Cardiac muscle cell (in vitro differentiated cells and primary cell): ENCODE measurements around the gene NAV1. TPM values are rescaled to one million over a fixed set of nuclear protein-coding genes. Genes with fewer than 3 reads are reported as not detected.

Source experiments
- DNase-seq, 2 donors: peaks; one replicate each; pipeline versions ENCODE4 v3.0.0 to v3.0.0-alpha.2; 2010 to 2017; ENCODE audit warnings: low read depth in 1 of 2, low spot score in 1 of 2
- H3K27ac ChIP-seq: fragments of 200-600 bp; sonication (generic); 2 replicates; pipeline ENCODE4 v1.5.1; 2016
- H3K27me3 ChIP-seq: fragments of 200-600 bp; sonication (generic); 2 replicates; pipeline ENCODE4 v1.6.0; 2016; ENCODE audit warnings: control low read depth
- H3K36me3 ChIP-seq: fragments of 200-600 bp; sonication (generic); 2 replicates; pipeline ENCODE4 v1.5.1; 2016; ENCODE audit warnings: control low read depth
- H3K4me1 ChIP-seq: fragments of 200-600 bp; sonication (generic); 2 replicates; pipeline ENCODE4 v1.8.1; 2017; ENCODE audit warnings: low read depth, mild to moderate bottlenecking, mixed run types
- H3K4me3 ChIP-seq: fragments of 200-600 bp; sonication (generic); 2 replicates; pipeline ENCODE4 v1.5.1; 2016; ENCODE audit warnings: mild to moderate bottlenecking
- H3K9me3 ChIP-seq: fragments of 200-600 bp; sonication (generic); 2 replicates; pipeline ENCODE4 v1.5.1; 2017; ENCODE audit warnings: low read depth, mild to moderate bottlenecking, control low read depth
- polyA plus RNA-seq: library from polyadenylated mRNA; unstranded; fragments of >200 nt; fragmentation: Nextera tagmentation; extraction: Ambion mirVana; gene quantifications from 2 replicates; pipeline ENCODE4 v1.2.1, GENCODE V29; 2016
- total RNA-seq: library from RNA; depleted of rRNA; stranded (reverse); fragments of >200 nt; gene quantifications from 2 replicates; pipeline ENCODE4 v1.2.3, GENCODE V29; 2016
- TF ChIP-seq, protein P1 (sequence below): IDR thresholded peaks from 2 replicates; pipeline ENCODE4 v1.5.1; 2012; ENCODE audit warnings: low read depth, mild to moderate bottlenecking, low read length

Gene NAV1
- total and polyA plus RNA-seq, 2 experiments from 2014 or later, result 99.0 to 151 TPM

GRCh38 chr1:201563941-201564340 lies 25.0 kb downstream of the NAV1 start:
- Histone ChIP-seq H3K27ac (no peak overlapping the region), H3K9me3 (no peaks in the 10 kb centered on the region), H3K4me1 (no peaks in the 10 kb centered on the region), H3K4me3 (no peak overlapping the region), H3K36me3 (no peaks in the 10 kb centered on the region), H3K27me3 (no peaks in the 10 kb centered on the region)
- no peak for DNase-seq
- TF ChIP-seq, protein P1, sequence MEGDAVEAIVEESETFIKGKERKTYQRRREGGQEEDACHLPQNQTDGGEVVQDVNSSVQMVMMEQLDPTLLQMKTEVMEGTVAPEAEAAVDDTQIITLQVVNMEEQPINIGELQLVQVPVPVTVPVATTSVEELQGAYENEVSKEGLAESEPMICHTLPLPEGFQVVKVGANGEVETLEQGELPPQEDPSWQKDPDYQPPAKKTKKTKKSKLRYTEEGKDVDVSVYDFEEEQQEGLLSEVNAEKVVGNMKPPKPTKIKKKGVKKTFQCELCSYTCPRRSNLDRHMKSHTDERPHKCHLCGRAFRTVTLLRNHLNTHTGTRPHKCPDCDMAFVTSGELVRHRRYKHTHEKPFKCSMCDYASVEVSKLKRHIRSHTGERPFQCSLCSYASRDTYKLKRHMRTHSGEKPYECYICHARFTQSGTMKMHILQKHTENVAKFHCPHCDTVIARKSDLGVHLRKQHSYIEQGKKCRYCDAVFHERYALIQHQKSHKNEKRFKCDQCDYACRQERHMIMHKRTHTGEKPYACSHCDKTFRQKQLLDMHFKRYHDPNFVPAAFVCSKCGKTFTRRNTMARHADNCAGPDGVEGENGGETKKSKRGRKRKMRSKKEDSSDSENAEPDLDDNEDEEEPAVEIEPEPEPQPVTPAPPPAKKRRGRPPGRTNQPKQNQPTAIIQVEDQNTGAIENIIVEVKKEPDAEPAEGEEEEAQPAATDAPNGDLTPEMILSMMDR, result no peak

- no peaks in the 10 kb centered on the region for H3K27me3 ChIP-seq
- H3K9me3 ChIP-seq, result no peaks in the 10 kb centered on the region
- H3K27ac ChIP-seq, result no peak overlapping the region
- TF ChIP-seq, protein P1, result no peak
- no peaks in the 10 kb centered on the region for H3K4me1 ChIP-seq
- no peak for DNase-seq
- no peak overlapping the region for H3K4me3 ChIP-seq
- H3K36me3 ChIP-seq, result no peaks in the 10 kb centered on the region
Observed at GRCh38 chr1:201565024-201565730, 26.2 kb downstream of the NAV1 start.

DNA sequence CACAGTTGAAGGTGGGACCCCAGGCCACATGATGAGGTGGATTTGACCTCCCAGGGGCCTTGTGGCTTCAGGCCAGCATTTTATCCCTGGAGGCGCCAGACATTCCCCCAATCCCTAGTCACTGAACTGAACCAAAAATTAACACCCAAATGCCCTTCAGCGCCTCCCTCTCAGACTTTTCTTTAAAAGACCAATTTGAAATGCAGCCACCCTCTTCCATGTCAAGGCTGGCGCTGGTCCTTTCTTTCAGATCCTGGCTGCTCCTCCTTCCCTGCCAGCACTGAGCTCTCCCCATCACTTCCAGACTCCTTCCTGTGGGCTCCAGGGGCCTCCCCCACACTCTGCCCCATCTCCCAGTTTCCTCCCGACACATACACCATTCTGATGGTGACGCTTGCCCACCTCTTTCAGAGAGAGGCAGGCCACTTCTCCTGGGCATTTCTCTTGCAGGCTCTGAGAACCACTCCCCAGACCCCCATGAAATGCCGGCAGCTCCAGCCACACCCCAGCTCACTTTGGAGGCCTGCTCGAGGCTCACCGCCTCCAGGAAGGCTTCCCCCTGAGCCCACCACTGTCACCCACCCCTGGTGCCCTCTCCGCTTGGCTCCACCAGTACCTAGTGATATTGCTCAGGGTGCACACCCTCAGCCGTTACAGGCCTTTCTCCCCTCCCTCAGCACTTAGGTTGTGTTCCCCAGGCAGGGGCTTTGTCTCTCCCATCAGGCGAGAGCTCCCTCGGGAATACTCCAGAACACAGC lies 27.0 kb downstream of the NAV1 start:
- Histone ChIP-seq H3K27ac (no peak overlapping the region), H3K27me3 (no peaks in the 10 kb centered on the region)

DNA sequence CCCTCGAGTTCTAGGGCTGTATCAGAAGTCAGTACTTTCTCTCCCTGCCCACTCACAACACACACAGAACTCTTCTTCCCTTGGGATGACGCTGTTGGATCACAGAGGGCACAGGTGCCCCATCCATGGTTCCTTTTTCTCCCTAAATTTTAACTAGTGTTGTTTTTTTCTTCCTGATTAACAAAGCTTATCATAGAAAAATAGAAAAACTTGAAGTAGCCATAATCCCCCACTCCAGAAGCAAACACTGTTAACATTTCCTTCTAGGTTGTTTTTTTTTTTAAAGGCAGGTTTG lies 27.5 kb downstream of the NAV1 start:
- no peaks in the 10 kb centered on the region for H3K9me3 ChIP-seq
- no peak overlapping the region for H3K4me3 ChIP-seq
- no peaks in the 10 kb centered on the region for H3K4me1 ChIP-seq
- DNase-seq, result no peak
- H3K27me3 ChIP-seq, result no peaks in the 10 kb centered on the region
- H3K36me3 ChIP-seq, result no peaks in the 10 kb centered on the region
- TF ChIP-seq, protein P1, result no peak
- no peak overlapping the region for H3K27ac ChIP-seq

More for the DNA sequence above, 27.0 kb downstream of the NAV1 start:
- TF ChIP-seq, protein P1, result no peak
- no peak overlapping the region for H3K4me3 ChIP-seq
- DNase-seq, result no peak
- H3K4me1 ChIP-seq, result no peaks in the 10 kb centered on the region
- H3K9me3 ChIP-seq, result no peaks in the 10 kb centered on the region
- H3K36me3 ChIP-seq, result no peaks in the 10 kb centered on the region

DNA sequence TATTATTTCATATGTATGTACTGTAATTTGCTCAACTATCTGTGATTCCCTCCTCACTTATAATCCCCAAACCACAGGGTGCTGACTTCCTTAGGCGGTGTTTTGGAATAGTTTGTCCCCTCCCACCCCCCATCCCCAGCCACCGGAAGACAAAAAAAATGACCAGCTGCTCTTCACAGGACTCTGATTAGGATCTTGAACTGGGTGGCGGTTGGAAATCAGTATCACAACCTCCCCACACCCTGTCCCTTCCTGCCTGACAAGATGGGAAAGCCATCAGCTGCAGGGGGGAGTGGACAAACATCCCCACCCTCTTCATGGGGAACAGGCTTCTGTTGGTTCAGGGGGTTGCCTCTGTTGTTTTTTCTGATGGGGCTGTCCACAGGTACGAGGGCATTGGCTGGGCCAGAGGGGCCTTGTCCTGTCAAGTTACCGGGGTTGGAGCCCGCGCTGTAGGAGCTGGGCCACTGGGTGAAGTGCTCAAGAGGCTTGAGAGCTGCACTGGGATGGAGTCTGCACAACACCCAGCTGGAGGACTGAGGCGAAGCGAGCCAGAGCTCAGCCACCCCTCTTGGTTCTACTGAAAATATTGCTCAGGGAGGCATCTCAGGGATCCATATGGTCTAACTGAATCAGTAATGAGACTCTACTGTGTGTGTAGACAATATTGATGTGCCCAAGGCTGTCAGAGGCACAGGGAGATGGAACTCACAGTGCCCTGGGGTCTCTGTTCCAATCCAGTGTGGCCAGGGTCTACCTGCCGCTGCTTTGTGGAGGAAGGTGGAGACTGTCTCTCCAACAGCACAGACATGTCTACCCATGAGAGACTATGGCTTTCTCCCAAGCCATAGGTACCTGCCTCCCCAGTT lies 28.2 kb downstream of the NAV1 start:
- Histone ChIP-seq H3K4me1 (no peaks in the 10 kb centered on the region), H3K9me3 (no peaks in the 10 kb centered on the region), H3K36me3 (no peaks in the 10 kb centered on the region), H3K4me3 (no peak overlapping the region), H3K27me3 (no peaks in the 10 kb centered on the region), H3K27ac (no peak overlapping the region)
- DNase-seq, result no peak
- TF ChIP-seq, protein P1, result no peak
